G401.6 (cell line): ENCODE data around the gene CHDH.

Experiments used
- FAIRE-seq: peaks from 2 replicates; lab custom pipeline; 2012; peaks lifted over from hg19 to GRCh38; lab: Jason Lieb, UNC

CHDH gene

GRCh38 chr3:53823026-53823955 lies 22.9 kb downstream of the CHDH start:
- FAIRE-seq = no peak

GRCh38 chr3:53822331-53822741 lies 23.9 kb downstream of the CHDH start:
- FAIRE-seq = no peak

GRCh38 chr3:53821631-53822121 lies 24.5 kb downstream of the CHDH start:
- no peak for FAIRE-seq

GRCh38 chr3:53820756-53821580 lies 25.3 kb downstream of the CHDH start:
- FAIRE-seq = no peak

GRCh38 chr3:53820084-53820483 lies 26.1 kb downstream of the CHDH start:
- no peak for FAIRE-seq

GRCh38 chr3:53819163-53819868 lies 26.9 kb downstream of the CHDH start:
- FAIRE-seq = no peak

GRCh38 chr3:53818221-53819162 lies 27.7 kb downstream of the CHDH start:
- no peak for FAIRE-seq

- FAIRE-seq = no peak
Measured at GRCh38 chr3:53817809-53818208, 28.4 kb downstream of the CHDH start.

- no peak for FAIRE-seq
Measured at GRCh38 chr3:53817211-53817610, 29.0 kb downstream of the CHDH start.

- no peak for FAIRE-seq
Measured at GRCh38 chr3:53816425-53816824, 29.8 kb downstream of the CHDH start.

- FAIRE-seq = no peak
Measured at GRCh38 chr3:53815651-53816050, 30.6 kb downstream of the CHDH start.

- FAIRE-seq = no peak
Measured at GRCh38 chr3:53815067-53815466, 31.2 kb downstream of the CHDH start.

GRCh38 chr3:53813876-53814275 lies 32.3 kb downstream of the CHDH start:
- no peak for FAIRE-seq

GRCh38 chr3:53813229-53813628 lies 33.0 kb downstream of the CHDH start:
- FAIRE-seq = no peak

GRCh38 chr3:53812434-53812833 lies 33.8 kb downstream of the CHDH start:
- FAIRE-seq = no peak

- no peak for FAIRE-seq
Measured at GRCh38 chr3:53811143-53811927, 34.9 kb downstream of the CHDH start.

- FAIRE-seq = no peak
Measured at GRCh38 chr3:53809764-53810400, 36.3 kb downstream of the CHDH start.

- FAIRE-seq = no peak
Measured at GRCh38 chr3:53809267-53809666, 37.0 kb downstream of the CHDH start.

- no peak for FAIRE-seq
Measured at GRCh38 chr3:53808496-53808895, 37.7 kb downstream of the CHDH start.
